Midbrain (tissue), 1 donor: ENCODE data around the gene TMC1.

Experiments
- DNase-seq: peaks from one replicate; lab custom pipeline; 2025; lab: John Stamatoyannopoulos, UW

TMC1 gene

GRCh38 chr9:72680593-72681282 lies 159.3 kb downstream of the TMC1 start:
- peak; percentile 33 for DNase-seq

- no peak for DNase-seq
Observed at GRCh38 chr9:72681283-72681630, 159.8 kb downstream of the TMC1 start.

- no peak for DNase-seq
Observed at GRCh38 chr9:72684615-72685014, 163.2 kb downstream of the TMC1 start.

- DNase-seq: no peak
Observed at GRCh38 chr9:72685911-72686310, 164.5 kb downstream of the TMC1 start.

GRCh38 chr9:72687331-72687730 lies 165.9 kb downstream of the TMC1 start:
- DNase-seq: no peak

- DNase-seq: no peak
Observed at GRCh38 chr9:72691671-72692070, 170.3 kb downstream of the TMC1 start.

GRCh38 chr9:72695365-72695764 lies 174.0 kb downstream of the TMC1 start:
- no peak for DNase-seq

GRCh38 chr9:72696511-72696910 lies 175.1 kb downstream of the TMC1 start:
- no peak for DNase-seq

GRCh38 chr9:72701510-72701909 lies 180.1 kb downstream of the TMC1 start:
- DNase-seq: no peak

- no peak for DNase-seq
Observed at GRCh38 chr9:72703574-72703973, 182.2 kb downstream of the TMC1 start.

- DNase-seq: no peak
Observed at GRCh38 chr9:72704688-72705375, 183.4 kb downstream of the TMC1 start.

GRCh38 chr9:72718503-72718902 lies 197.1 kb downstream of the TMC1 start:
- DNase-seq: no peak

- no peak for DNase-seq
Observed at GRCh38 chr9:72721067-72721466, 199.7 kb downstream of the TMC1 start.

GRCh38 chr9:72726947-72727346 lies 205.5 kb downstream of the TMC1 start:
- DNase-seq: no peak

- no peak for DNase-seq
Observed at GRCh38 chr9:72728031-72728770, 206.8 kb downstream of the TMC1 start.

GRCh38 chr9:72733895-72734294 lies 212.5 kb downstream of the TMC1 start:
- peak; percentile 7 for DNase-seq

GRCh38 chr9:72734631-72735030 lies 213.2 kb downstream of the TMC1 start:
- no peak for DNase-seq

GRCh38 chr9:72743836-72744235 lies 222.4 kb downstream of the TMC1 start:
- no peak for DNase-seq

- DNase-seq: no peak
Observed at GRCh38 chr9:72749276-72749675, 227.9 kb downstream of the TMC1 start.

- DNase-seq: no peak
Observed at GRCh38 chr9:72751541-72751940, 230.1 kb downstream of the TMC1 start.

GRCh38 chr9:72753266-72753893 lies 232.0 kb downstream of the TMC1 start:
- peak; percentile 44 for DNase-seq

- DNase-seq: no peak
Observed at GRCh38 chr9:72755836-72756235, 234.4 kb downstream of the TMC1 start.

- DNase-seq: no peak
Observed at GRCh38 chr9:72758944-72759343, 237.5 kb downstream of the TMC1 start.
